Epithelial cell of proximal tubule (primary cell): ENCODE measurements around the gene CDC14B. TPM values are rescaled to one million over a fixed set of nuclear protein-coding genes. Genes with fewer than 3 reads are reported as not detected.

Experiments used
- DNase-seq: peaks from one replicate; pipeline ENCODE4 v3.0.0-alpha.2; 2011; ENCODE audit warnings: low read depth
- H3K4me3 ChIP-seq: 2 replicates; pipeline ENCODE4 v1.5.1; 2011; ENCODE audit warnings: low read depth, mild to moderate bottlenecking, low read length
- total RNA-seq: library from RNA; depleted of rRNA; stranded (reverse); fragments of >200 nt; gene quantifications from 2 replicates; pipeline ENCODE4 v1.2.3, GENCODE V29; 2015
- TF ChIP-seq, protein P1 (sequence below): conservative IDR thresholded peaks from 2 replicates; pipeline ENCODE4 v1.5.1; 2012; ENCODE audit warnings: low read depth, mild to moderate bottlenecking, low read length

The CDC14B gene
- total RNA-seq, 1 donor from 2014 or later: 9.1 TPM

- DNase-seq: no peak
- TF ChIP-seq, protein P1, sequence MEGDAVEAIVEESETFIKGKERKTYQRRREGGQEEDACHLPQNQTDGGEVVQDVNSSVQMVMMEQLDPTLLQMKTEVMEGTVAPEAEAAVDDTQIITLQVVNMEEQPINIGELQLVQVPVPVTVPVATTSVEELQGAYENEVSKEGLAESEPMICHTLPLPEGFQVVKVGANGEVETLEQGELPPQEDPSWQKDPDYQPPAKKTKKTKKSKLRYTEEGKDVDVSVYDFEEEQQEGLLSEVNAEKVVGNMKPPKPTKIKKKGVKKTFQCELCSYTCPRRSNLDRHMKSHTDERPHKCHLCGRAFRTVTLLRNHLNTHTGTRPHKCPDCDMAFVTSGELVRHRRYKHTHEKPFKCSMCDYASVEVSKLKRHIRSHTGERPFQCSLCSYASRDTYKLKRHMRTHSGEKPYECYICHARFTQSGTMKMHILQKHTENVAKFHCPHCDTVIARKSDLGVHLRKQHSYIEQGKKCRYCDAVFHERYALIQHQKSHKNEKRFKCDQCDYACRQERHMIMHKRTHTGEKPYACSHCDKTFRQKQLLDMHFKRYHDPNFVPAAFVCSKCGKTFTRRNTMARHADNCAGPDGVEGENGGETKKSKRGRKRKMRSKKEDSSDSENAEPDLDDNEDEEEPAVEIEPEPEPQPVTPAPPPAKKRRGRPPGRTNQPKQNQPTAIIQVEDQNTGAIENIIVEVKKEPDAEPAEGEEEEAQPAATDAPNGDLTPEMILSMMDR: no peak
- H3K4me3 ChIP-seq: no peak overlapping the region
Measured at GRCh38 chr9:96484521-96484931, 135.1 kb downstream of the CDC14B start.

DNA sequence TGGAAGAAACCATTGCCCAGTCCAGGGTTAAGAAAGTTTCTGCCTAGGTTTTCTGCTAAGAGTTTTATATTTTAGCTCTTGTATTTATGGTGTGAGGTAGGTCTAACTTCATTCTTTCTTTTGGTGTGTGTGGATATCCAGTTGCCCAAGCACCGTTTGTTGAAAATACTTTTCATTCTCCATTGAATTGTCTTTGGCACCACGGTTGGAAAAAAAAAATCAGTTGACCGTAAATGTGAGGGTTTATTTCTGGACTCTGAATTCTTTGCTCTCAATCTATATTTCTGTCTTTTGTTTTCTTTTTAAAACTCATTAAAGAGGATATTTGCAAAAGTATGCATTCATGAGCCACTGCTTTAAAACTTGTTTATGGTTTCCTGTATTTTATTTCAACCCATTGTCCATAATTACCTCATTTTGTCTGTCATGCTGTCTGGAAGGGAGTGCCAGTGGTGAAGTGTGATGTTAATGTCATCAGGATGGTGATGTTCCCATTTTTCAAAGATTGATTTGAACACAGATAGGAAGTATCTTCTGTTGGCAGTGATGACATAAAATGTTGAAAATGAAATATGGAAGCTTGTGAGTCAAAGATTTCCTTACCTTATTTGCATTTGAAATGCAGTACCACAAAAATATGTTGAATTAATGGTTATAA is 135.8 kb downstream of the CDC14B start:
- no peak for DNase-seq
- no peak overlapping the region for H3K4me3 ChIP-seq
- TF ChIP-seq, protein P1: no peak

DNA sequence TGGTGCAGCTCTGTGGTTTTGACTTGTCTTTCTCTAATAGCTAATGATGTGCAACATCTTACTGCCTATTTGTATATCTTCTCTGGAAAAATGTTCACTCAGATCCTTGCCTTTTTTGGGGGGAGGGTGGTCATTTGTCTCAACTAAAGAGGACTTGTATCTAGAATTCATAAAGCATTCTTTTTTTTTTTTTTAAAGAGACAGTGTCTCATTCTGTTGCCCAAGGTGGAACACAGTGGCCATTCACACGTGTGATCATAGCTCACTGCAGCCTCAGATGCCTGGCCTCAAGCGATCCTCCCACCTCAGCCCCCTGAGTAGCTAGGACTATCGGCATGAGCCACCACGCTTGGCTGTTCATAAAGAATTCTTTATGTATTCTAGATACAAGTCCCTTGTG is 136.4 kb downstream of the CDC14B start:
- TF ChIP-seq, protein P1: no peak
- DNase-seq: no peak
- no peak overlapping the region for H3K4me3 ChIP-seq

DNA sequence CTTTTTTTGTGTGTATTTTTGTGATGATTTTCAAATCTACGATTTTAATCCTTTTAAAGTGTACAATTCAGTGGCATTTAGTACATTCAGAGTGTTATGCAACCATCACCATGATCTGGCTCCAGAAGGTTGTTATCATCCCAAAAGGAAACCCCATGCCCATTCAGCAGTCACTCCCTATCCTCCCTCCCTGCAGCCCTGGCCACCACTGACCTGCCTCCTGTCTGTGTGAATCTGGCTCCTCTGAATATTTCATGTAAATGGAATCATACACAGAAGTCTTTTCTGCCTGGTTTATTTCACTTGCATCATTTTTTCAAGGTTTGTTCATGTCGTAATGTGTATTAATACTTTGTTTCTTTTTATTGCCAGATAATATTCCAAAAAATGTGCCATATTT is 137.2 kb downstream of the CDC14B start:
- DNase-seq: no peak

DNA sequence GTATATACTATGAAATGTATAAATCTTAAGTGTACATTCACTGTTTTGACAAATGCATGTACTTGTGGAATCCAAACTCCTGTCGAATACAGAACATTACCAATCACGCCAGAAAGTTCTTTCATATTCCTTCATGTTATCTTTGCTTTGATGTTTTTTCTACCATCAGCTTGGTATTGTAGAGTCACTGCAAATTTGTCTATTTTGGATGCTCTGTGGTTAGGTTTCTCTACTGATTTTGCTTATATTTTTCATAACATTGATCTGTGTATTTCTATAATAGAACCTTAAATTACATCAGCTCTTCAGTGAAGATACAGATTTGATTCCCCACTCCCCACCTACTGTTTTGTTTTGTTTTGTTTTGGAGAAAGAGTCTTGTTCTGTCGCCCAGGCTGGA is 138.9 kb downstream of the CDC14B start:
- no peak for DNase-seq
- TF ChIP-seq, protein P1: no peak
- H3K4me3 ChIP-seq: no peak overlapping the region

More for the DNA sequence above, 137.2 kb downstream of the CDC14B start:
- TF ChIP-seq, protein P1: no peak
- no peak overlapping the region for H3K4me3 ChIP-seq

DNA sequence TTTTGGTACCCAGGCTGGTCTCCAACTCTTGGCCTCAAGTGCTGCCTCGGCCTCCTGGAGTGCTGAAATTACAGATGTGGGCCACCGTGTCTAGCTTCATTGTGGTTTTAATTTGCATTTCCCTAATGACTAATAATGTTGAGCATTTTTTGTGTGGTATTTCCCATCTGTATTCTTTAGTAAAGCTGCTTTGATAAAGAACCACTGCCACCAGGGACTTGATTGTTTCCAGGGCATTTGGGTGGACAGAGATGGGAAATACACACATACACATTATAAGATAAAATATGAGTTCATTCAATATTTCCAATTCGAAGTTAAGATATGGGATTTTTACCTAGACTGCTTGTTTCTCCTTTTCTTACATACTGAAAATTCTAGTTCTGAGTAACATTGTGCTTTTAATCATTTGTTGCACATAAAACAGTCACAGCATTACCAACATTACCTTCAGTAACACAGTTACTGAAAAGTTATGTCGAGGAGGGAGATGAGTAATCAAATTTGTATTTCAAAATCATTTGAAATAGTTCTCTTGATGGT is 140.7 kb downstream of the CDC14B start:
- no peak for DNase-seq
- TF ChIP-seq, protein P1: no peak
- H3K4me3 ChIP-seq: no peak overlapping the region

DNA sequence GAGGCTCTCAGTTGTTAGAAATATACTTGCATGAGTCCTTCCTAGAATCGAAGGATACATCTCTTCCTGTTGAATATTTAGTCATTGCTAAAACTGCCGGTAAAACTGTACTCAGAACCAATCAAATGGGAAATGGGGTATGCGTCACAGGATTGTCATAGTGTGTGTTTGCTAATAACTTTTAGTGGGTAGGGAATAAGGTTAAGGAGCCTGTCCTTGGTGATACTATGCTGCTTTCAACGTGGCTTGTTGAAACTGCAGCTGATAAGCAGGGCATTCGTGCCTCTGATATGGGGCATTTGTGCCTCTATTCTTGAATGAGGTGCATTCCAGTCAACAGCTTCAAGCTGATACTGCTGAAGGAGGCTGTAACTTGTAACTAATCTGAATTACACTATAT is 143.1 kb downstream of the CDC14B start:
- DNase-seq: no peak
- TF ChIP-seq, protein P1: no peak
- H3K4me3 ChIP-seq: no peak overlapping the region
